ENCODE results near the gene SLX4. TPM values are rescaled to one million over a fixed set of nuclear protein-coding genes. Genes with fewer than 3 reads are reported as not detected.
"Not testable (repeated sequence)": the region's sequence is repeated elsewhere in the genome, so short reads cannot be mapped to it uniquely, and the experiment has no call there.

Gene SLX4
- total RNA-seq (1 to 10 TPM; 7.8 to 8.6 TPM), polyA plus RNA-seq (1 to 10 TPM in 1 of 3 donors, under 1 TPM in 2; 0.32 to 1.2 (median 0.43) TPM), total RNA-seq (17.8 to 26.8 (median 22.1) reads per million in 6 experiments)

DNA sequence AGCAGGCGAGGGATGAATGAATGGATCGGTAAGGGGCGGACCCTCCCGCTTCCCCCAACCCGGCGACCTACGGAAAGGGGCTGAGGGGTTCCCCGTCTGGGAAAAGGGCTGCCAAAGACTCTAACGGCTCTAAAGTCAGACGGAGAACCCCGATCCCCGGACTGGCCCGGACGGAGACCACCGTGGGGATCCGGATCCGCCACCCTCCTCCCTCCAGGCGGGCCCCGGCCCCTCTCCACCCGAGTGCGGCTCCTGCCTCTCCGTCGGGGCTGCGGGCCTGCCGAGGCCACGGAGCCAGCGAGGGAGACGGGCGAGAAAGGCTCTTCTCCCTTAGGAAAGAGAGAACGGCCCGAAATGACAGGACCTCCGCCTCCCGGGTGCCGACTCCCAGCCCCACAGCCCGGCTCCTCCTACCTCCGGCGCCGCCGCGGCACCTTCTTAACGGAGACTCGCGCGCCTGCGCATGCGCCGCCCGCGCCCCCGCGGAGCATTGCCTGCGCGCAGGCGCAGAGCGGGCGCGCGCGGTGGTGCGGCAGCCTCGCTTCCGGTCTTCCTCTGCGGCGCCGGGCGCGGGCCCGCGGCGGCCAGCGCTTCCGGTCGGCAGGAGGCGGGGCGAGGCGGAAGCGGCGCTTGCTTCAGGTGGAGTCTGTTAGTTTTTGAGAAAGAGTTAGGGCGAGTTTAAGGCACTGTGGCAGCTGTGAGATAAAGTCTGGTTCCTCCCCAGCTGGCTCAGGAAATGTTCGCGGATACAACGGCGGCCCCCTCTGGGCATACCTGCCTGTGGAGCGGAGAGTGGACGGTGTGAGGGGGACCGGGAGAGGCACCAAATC, at the start of gene SLX4:
Gene SLX4, minus strand, starts transcription at position 461 of the 830 bp plus-strand sequence. CDS start 2,642 bp downstream, outside the sequence.
- peak within 1 kb of the TSS; percentile 93 to 100 (median 97) for H3K27ac Mint-ChIP-seq
- DNase-seq (peak; percentile 86 to 96 (median 92)), ATAC-seq (peak; percentile 85 to 89)
- peaks cover 0 to 18% (median 6%) of the 10 kb centered on the region in 3 donors for H3K36me3 Mint-ChIP-seq
- H3K4me1 Mint-ChIP-seq: peaks cover 30 to 64% (median 60%) of the 10 kb centered on the region in 4 donors
- H3K9me3 Mint-ChIP-seq: no peaks in the 10 kb centered on the region
- H3K4me3 Mint-ChIP-seq: peak within 1 kb of the TSS; percentile 92 to 100 (median 99)
- POLR2A ChIA-PET: interaction anchor here (0.5 to 1.6 kb wide), 16 partner anchors 13 to 737 kb away, joined by 3 to 11 read pairs (median 3); partner anchors contain the start of genes CLUAP1, NLRC3, PKMYT1 and TRAP1
- no peaks in the 10 kb centered on the region for H3K27me3 Mint-ChIP-seq

- POLR2A ChIA-PET: interaction anchor here (0.6 kb wide), 1 partner anchor 35 kb away, joined by 4 read pairs; no protein-coding TSS in a partner anchor
- H3K9me3 Mint-ChIP-seq: no peaks in the 10 kb centered on the region
- no peak overlapping the region for H3K4me3 Mint-ChIP-seq
- ATAC-seq (no peak), DNase-seq (no peak)
- H3K36me3 Mint-ChIP-seq: peaks cover 0 to 63% (median 0%) of the 10 kb centered on the region in 3 donors
- H3K27ac Mint-ChIP-seq: peak overlapping the region in 8 of 10 donors; percentile 31 to 79 (median 67)
- H3K4me1 Mint-ChIP-seq: peaks cover 0 to 2% (median under 1%) of the 10 kb centered on the region in 4 donors
- no peaks in the 10 kb centered on the region for H3K27me3 Mint-ChIP-seq
Observed at GRCh38 chr16:3659251-3659650, 47.8 kb upstream of the SLX4 start.

GRCh38 chr16:3656491-3657468, 45.4 kb upstream of the SLX4 start:
- Mint-ChIP-seq H3K27ac (peak overlapping the region in 6 of 10 donors; percentile 34 to 84 (median 71)), H3K27me3 (no peaks in the 10 kb centered on the region), H3K4me3 (no peak overlapping the region), H3K4me1 (peaks cover 0 to 6% (median 2%) of the 10 kb centered on the region in 4 donors), H3K36me3 (peaks cover 0 to 51% (median 0%) of the 10 kb centered on the region in 3 donors), H3K9me3 (no peaks in the 10 kb centered on the region)
- POLR2A ChIA-PET: no interaction called here
- ATAC-seq (no peak), DNase-seq (no peak)

DNA sequence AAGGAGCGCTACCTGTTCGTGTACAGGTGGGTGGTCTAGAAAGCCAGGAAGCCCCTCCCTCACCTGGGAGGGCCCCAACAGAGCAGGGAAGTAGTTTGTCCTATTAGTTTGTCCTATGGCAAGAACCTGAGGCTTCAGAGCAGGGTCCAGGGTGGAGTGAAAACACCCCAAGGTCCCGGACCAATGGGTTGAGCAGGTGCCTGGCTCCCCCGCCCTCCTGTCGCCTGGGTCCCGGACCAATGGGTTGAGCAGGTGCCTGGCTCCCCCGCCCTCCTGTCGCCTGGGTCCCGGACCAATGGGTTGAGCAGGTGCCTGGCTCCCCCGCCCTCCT, 44.7 kb upstream of the SLX4 start:
- H3K9me3 Mint-ChIP-seq, H3K27me3 Mint-ChIP-seq, H3K4me1 Mint-ChIP-seq, H3K4me3 Mint-ChIP-seq, DNase-seq, POLR2A ChIA-PET, ATAC-seq: not testable (repeated sequence)
- Mint-ChIP-seq H3K36me3 (peaks cover 0 to 53% (median 2%) of the 10 kb centered on the region in 3 donors), H3K27ac (peak overlapping the region in 2 of 10 donors; percentile 18 to 70)

DNA sequence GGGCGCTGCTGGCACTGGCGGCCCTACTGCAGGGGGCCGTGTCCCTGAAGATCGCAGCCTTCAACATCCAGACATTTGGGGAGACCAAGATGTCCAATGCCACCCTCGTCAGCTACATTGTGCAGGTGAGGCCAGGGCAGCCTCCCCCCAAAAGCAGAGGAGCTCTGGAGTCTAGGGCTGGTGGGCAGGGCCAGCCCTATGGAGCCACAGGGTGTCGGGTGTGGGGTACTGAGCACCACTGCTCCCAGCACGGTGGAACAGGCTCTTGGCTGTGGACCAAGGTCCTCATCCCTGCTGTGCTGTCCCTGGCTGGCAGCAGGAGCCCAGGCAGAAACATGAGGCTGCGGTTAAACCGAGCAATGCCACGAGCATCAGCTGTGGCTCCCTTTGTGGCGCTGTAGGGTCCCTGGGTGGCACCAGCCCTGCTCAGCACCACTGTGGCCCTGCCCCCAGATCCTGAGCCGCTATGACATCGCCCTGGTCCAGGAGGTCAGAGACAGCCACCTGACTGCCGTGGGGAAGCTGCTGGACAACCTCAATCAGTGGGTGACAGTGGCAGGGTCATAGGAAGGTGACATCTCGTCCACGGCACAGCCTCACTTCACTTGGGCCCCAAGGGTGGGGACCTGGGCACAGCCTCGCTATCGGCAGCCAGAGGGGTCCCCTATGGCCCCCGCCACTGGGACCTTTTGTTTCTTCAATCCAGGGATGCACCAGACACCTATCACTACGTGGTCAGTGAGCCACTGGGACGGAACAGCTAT, 44.2 kb upstream of the SLX4 start:
- ATAC-seq: no peak
- no peak for DNase-seq
- Mint-ChIP-seq H3K36me3 (peaks cover 0 to 53% (median 2%) of the 10 kb centered on the region in 3 donors), H3K27ac (peak overlapping the region in 4 of 10 donors; percentile 29 to 70 (median 36)), H3K9me3 (no peaks in the 10 kb centered on the region), H3K4me3 (no peak overlapping the region), H3K27me3 (no peaks in the 10 kb centered on the region), H3K4me1 (peaks cover 0 to 6% (median 2%) of the 10 kb centered on the region in 4 donors)
- POLR2A ChIA-PET: no interaction called here

- POLR2A ChIA-PET: no interaction called here
- H3K9me3 Mint-ChIP-seq: no peaks in the 10 kb centered on the region
- peaks cover 0 to 51% (median 2%) of the 10 kb centered on the region in 3 donors for H3K36me3 Mint-ChIP-seq
- H3K4me3 Mint-ChIP-seq: no peak overlapping the region
- H3K4me1 Mint-ChIP-seq: peaks cover 0 to 6% (median 2%) of the 10 kb centered on the region in 4 donors
- no peak for ATAC-seq
- DNase-seq: no peak
- H3K27me3 Mint-ChIP-seq: no peaks in the 10 kb centered on the region
- H3K27ac Mint-ChIP-seq: peak overlapping the region in 3 of 10 donors; percentile 12 to 40 (median 31)
Observed at GRCh38 chr16:3655030-3655395, 43.6 kb upstream of the SLX4 start.

GRCh38 chr16:3654249-3654991, 43.0 kb upstream of the SLX4 start, which contains the start of gene DNASE1:
DNASE1 (plus strand) TSS chr16:3654691; CDS start chr16:3655374, 683 bp downstream.
- peaks cover 0 to 6% (median 2%) of the 10 kb centered on the region in 4 donors for H3K4me1 Mint-ChIP-seq
- DNase-seq: peak; percentile 20 to 73 (median 44)
- peaks cover 0 to 46% (median 2%) of the 10 kb centered on the region in 3 donors for H3K36me3 Mint-ChIP-seq
- no peaks in the 10 kb centered on the region for H3K9me3 Mint-ChIP-seq
- no peaks in the 10 kb centered on the region for H3K27me3 Mint-ChIP-seq
- H3K4me3 Mint-ChIP-seq: no peak within 1 kb of the TSS
- peak within 1 kb of the TSS in 8 of 10 donors; percentile 31 to 75 (median 58) for H3K27ac Mint-ChIP-seq
- ATAC-seq: peak; percentile 79 to 83
- POLR2A ChIA-PET: no interaction called here

GRCh38 chr16:3652373-3653195, 41.2 kb upstream of the SLX4 start:
- POLR2A ChIA-PET: no interaction called here
- no peak for DNase-seq
- peaks cover 0 to 31% (median 2%) of the 10 kb centered on the region in 3 donors for H3K36me3 Mint-ChIP-seq
- H3K27me3 Mint-ChIP-seq: no peaks in the 10 kb centered on the region
- no peaks in the 10 kb centered on the region for H3K9me3 Mint-ChIP-seq
- no peak for ATAC-seq
- H3K4me1 Mint-ChIP-seq: peaks cover 0 to 6% (median 2%) of the 10 kb centered on the region in 4 donors
- peak overlapping the region in 2 of 10 donors; percentile 12 to 35 for H3K27ac Mint-ChIP-seq
- H3K4me3 Mint-ChIP-seq: no peak overlapping the region

DNA sequence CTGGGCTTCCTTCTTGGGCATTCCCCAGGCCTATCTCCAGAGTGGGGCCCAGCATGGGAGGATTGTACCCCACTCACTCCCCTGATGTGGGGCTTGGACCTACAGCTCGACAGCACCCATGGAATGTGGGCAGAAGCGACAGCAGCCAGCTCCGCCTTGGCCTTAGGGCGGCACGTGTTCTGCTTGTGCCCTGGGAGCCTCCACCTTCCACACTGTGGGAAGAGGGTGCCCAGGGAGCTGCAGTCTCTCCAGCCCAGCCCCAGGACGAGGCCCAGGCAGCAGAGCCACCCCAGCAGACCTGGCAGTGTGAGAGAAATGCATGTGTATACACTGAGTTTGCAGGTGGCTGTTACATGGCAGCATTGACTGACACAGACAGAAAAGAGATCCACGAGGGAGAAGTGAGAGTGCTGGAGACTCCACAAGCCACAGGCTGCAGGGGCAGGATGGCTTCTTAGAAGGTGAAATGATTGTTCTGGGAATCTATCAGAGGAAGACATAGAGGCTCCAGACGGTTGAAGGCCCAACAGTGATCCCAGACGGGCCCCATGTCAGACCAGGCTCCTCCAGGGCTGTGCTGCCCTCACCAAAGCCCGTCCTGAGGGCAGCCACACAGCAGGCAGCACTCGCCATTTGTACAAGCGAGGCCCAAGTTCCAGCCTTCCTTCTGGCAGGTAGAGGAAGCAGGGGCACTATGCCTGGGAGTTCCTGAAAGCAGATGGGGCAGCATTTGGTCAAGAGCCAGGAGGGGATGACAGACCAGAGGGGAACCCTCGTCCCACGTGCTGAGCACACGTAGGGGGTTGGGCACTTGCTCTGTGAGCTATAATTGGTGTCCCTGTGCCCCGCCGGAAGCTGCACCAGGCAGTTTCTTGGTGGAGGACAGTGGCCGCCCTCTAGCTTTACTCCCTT, 40.3 kb upstream of the SLX4 start:
- DNase-seq (no peak), ATAC-seq (no peak)
- Mint-ChIP-seq H3K4me1 (peaks cover 0 to 6% (median 2%) of the 10 kb centered on the region in 4 donors), H3K9me3 (no peaks in the 10 kb centered on the region), H3K4me3 (no peak overlapping the region), H3K36me3 (peaks cover 0 to 24% (median 2%) of the 10 kb centered on the region in 3 donors), H3K27ac (peak overlapping the region in 3 of 10 donors; percentile 20 to 59 (median 22)), H3K27me3 (no peaks in the 10 kb centered on the region)
- POLR2A ChIA-PET: no interaction called here

Data from naive thymus-derived CD8-positive, alpha-beta T cell (primary cell).